Ramos (cell line): ENCODE results near the gene PTPRG.

Source experiments
- in situ Hi-C: fragments of 300-500 bp; cut with MboI; formaldehyde crosslinking; loops from one replicate; pipeline ENCODE4 v1.14.3; 2022; ENCODE audit warnings: low sequenced_read_pairs; ENCODE audit not compliant: unreplicated experiment

PTPRG gene

DNA sequence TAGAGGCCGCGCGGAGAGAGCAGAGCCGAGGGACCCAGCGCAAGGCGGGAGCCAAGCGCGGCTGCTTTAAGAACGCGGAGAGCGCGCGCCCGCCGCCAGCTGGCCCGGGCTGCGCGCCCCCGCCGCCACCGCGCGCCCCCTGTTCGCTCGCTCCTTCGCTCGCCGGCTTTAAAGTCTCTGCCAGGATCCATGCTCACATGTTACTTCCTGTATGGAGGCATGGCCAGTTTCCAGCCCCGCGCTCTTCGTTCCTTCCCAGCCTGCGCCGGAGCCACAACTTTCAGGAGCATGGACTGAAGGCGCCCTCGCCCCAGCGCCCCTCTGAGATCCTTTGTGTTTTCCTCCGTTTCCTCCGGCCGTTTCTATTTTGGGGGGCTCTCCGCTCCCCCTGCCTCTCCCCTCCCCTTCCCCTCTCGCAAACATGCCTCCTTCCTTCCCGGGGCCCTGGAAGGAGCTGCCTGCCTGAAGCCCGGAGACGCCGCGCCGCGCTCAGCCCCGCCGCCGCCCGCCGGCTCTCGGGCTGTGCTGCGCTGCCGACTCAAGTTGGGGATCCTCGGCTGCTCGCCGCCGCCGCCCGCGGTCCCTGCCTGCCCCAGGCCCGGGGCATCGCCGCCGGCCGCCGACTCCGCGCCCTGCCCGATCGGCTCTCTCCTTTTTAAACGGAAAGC, at the start of gene PTPRG:
PTPRG (plus strand) TSS at position 198 of the 668 bp plus-strand sequence. CDS start 717 bp downstream, outside the sequence.
- in situ Hi-C loops: loop anchor here (25.0 kb wide), 1 partner anchor 376 kb away; no protein-coding TSS in a partner anchor

DNA sequence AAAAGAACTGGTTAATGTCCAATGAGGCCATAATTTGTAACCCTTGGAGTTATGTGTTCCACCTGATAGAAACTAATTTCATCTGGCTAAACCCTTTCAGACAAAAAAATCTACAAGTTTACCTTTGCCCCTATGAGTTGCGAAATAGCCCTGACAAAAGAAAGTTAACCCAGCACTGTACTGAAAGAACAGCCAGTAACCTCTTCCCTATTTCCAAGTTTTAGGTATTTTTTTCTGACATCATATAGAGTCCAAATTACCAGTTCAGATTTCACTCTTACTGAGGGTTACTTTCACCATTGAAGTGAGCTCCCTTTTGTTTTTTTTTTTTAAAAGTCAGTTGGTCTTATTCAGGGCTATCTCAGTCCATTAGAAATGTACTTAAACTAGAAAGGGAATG, 42.8 kb upstream of the PTPRG start:
- in situ Hi-C loops: no loop called here

DNA sequence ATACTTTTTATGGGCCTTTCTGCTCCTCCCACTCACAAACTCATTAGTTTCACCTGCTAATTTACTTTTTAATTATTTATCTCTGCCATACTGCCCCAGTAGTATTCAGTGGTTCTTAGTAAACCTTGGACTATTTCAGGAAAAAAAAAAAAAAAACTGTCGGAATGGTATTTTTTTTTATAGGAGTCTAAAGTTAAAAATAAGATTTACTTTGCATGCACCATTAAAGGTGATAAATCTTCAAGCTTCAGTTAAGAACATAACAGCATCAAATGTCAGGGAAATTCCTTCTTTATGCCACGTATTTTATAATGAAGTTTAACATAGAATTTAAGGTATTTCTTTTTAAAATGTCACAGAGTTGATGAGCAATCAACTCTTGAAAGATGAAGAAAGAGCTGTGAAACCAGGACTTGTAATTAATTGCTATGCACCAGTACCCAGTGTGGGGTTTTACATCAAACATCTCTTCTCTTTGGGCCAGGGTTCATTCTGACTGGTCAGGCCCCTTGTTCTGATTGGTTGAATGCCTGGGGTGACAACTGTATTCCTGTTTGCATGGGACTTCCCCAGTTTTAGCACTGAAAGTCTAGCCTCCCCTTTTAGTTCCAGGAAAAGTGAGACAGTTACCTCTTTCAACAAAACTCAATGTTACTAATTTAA, 40.3 kb upstream of the PTPRG start:
- in situ Hi-C loops: no loop called here

DNA sequence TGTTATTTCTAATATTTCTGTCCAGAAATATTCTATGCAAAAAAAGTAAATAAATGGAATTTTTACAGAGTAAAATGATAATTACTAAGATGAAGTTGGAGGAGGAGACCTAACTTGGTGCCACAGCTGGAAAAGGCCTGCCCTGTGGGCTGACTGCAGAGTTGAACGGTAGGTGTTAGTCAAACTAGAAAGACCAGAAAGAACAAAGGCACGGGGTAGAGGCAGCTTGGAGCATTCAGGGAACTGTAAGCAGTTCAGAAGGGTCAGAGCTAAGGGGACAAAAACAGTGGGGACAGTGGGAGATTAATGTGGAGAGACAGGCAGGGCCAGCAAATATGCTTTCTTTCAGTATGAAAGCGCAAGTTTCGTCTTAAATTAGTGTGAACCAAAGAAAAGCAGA, 39.3 kb upstream of the PTPRG start:
- in situ Hi-C loops: no loop called here

DNA sequence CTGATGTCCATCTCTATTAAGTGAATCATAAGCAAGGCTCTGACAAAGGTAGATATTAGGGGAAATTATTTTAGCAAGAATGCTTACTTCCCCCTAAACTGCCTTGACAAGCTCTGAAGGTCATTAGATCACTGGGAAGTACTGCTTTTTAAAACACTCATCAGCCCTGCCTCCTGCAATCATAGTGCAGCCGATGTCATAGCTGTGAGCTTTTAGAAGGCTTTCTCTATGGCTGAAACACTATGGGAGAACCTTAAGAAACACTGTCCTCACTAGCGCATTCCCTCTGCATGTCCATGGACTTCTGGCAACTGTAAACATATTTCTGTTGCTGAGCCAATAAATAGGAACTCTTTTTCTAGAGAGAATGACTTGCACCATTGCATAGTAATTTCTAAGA, 38.7 kb upstream of the PTPRG start:
- in situ Hi-C loops: no loop called here

DNA sequence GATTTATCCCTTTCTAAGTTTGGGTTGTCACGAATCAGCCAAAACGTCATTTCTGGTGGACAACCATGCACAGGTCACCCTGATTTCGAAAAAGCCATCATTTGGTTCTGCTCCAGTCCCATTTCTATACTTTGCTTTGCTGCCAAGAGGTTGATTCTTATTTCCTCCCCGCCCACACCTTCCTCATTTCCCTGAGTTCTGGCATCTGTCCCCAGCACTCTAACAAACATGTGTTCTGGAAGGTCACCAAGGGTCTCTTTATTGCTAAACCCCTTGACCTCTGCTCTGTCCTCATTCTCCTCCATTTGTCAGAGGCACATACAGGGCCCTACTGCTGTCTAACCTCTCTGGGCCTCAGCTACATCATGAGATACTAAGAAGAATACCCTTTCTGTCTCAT, 36.4 kb upstream of the PTPRG start:
- in situ Hi-C loops: no loop called here

DNA sequence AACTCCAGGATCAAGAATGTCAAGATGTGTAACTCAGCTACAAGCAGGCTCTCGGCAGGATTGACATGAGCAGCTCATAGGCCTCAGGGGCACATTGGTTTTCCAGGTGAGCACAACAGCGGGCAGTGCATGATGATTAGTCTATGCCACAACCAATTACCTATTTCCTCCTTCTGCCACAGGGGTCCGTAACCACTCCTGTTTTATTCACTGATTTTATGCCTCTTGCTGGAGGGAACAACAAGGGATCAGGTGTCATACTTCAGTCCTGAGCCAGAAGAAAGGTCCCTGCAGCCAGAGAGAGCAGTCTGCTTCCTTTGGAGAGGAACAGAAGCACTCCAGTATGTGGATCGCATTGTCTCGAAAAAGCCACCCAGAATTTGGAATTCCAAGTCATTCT, 35.1 kb upstream of the PTPRG start:
- in situ Hi-C loops: no loop called here

DNA sequence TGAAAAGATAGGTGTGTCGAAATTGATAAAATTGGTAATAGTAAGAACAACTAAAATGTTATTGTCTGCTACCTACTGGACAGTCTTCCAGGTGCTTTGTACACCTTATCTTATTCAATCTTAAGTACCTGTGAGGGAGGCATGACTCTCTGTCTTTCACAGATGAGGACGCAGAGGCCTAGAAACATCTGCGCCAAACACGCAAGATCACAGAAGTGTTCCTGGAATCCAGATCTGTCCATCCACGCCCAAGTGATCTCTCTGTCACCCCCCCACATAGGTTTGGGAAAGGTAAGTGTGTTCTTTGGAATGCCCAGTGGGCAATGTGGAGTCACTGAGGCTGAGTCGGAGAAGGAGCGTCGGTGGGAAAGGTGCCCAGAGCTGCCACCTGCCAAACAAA, 34.4 kb upstream of the PTPRG start:
- in situ Hi-C loops: no loop called here

DNA sequence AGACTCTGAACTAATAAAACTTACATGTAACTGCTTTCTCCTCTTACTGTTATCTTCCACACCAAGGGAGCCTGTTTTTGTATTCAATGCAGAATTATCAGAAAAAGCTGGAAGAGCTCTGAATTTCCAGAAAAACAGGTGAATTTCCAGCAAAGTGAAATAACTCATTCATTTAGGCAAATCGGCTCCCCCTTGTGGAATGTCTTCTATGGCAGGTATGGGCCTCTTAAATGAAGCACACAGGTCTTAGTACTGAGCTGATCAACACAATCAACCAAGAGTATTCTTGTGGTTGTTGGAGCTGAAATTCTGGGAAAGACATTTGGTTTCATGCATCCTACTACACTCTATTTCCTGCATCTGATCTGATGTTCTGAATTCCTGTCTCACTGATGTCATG, 31.0 kb upstream of the PTPRG start:
- in situ Hi-C loops: no loop called here

DNA sequence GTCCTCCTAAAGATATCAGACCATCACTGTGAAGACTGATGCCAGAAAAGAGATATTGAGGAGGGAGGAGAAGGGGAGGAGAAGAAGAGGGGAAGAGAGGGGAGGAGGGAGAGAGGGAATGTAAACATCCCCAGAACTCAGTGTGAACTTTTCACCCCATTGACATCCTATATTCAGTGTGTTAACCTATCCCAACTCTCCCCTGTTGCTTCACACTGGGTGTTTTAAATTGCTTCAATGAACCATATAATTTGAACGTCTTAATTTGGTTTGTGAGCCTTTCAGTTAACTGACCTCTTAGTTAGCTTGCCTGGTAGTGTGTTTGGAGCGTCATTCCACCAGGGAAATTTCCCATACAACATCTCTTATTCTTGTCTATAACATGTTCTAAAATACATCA, 29.8 kb upstream of the PTPRG start:
- in situ Hi-C loops: no loop called here

DNA sequence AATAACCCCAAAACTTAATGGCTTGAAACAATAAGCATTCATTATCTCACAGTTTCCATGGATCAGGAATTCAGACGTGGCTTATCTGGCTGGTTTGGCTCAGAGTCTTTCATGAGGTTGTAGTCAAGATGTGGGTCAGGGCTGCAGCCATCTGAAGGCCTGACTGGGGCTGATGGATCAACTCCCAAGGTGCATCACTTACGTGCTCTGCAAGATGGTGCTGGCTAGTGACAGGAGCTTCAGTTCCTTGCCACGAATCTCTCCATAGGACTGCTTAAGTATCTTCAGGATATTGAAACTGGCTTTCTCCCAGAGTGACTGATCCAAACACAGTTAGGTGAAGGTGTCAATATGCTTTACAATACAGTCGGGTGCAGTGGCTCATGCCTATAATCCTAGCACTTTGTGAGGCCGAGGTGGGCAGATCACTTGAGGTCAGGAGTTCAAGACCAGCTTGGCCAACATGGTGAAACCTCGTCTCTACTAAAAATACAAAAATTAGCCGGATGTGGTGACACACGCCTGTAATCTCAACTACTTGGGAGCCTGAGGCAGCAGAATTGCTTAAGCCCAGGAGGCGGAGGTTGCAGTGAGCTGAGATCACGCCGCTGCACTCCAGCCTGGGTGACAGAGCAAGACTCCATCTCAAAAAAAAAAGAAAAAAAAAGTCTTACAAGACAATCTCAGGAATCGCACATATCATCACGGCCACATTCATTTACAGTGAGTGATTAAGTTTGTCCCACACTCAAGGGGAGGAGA, 28.5 kb upstream of the PTPRG start:
- in situ Hi-C loops: no loop called here

DNA sequence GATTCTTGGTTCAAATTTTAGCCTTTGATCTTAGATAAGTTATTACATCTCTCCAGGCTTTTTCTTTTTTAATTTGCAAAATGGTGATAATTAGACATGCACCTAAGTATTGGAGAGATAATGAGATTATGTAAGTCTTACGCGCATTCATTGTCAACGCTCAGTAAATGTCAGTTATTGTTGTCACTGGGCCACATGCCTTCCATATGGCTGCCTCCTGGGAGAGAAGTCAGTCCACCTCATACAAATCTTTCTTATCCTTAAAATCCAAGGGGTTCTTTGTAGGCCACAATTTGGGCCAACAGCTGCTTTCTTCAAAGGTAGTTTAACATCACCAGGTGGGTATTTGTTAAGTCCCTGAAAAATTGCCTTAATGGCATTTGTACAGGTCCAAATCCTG, 25.5 kb upstream of the PTPRG start:
- in situ Hi-C loops: no loop called here

DNA sequence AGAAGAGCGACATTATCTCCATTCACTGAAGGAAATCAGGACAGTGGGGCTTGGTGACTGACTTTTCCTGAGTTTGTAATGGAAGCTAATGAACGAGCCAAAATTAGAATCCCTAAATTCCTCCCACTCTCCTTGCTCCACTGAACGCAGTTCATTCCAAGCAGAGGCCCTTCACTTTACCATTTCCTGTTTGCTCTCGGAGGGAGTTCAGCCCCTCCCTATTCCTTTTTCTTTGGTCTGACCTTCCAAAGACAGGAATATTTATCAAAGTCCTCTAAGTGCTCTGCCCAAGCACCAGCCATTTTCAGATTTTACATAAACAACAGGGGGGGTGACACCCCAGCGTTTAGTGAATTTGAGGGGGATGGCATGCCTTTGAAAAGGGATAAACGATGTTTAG, 24.0 kb upstream of the PTPRG start:
- in situ Hi-C loops: no loop called here

DNA sequence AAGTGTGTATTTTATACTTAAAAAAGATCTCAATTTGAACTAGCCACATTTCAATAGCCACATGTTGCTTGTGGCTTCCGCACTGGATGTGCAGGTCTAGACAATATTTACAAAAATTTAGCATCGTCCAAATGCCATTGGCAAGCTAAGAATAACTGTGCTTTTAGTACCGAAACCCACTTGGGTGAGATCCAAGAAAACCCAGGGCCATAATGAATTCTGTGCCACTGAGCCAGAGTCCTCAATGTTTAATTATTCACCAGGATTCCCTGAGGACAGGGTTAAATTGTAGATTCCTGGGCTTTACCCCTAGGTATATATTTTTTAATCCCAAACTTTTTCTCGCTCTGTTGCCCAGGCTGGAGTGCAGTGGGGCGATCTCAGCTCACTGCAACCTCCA, 22.9 kb upstream of the PTPRG start:
- in situ Hi-C loops: no loop called here

DNA sequence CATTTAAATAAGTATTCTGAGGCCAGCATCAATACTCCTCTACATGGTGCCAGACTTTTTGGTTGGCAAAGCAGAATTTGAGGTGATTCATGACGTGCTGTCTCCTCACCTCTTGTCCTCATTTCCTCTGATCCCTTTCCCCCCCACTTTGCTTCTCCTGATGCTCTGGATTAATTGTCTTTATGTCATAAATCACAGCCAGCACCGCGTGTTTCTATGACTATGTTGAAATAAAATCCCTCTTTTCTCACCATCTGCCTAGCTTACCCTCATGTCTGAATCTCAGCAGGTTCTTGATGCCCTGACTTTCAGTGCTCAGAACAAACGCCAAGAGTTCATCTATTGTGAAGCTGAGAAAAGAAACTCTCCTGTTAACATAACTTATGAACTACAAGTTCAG, 19.7 kb upstream of the PTPRG start:
- in situ Hi-C loops: no loop called here

DNA sequence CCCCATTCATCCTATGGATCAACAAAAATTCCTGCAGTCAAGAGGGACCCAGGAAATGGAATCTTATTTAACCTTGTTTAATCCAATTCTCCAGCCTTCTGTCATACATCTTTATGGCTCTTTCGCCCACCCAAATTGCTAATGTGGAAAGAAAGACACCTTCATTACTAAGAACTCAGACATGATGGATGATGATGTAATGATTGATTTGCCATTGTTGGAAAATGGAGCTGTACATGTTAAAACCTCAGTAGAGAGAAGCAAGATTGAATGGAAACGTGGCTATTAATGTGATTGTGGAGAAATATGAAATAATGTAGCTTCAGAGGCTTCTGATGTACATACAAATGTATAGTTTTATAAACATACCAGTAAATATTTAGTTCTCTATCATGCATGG, 15.7 kb upstream of the PTPRG start:
- in situ Hi-C loops: no loop called here

DNA sequence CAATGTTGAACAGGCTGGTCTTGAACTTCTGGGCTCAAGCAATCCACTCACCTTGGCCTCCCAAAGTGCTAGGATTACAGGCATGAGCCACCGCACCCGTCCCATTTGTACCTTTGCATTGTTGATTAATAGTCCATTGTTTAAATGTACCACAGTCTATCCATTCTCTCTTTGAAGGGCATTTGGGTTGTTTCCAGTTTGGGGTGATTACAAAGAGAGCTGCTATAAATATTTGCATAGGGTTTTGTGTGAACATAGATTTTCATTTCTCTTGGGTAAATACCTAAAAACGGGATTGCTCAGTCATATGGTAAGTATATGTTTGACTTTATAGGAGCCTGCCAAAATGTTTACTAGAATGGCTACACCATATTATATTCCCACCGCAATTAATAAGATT, 13.7 kb upstream of the PTPRG start:
- in situ Hi-C loops: no loop called here

DNA sequence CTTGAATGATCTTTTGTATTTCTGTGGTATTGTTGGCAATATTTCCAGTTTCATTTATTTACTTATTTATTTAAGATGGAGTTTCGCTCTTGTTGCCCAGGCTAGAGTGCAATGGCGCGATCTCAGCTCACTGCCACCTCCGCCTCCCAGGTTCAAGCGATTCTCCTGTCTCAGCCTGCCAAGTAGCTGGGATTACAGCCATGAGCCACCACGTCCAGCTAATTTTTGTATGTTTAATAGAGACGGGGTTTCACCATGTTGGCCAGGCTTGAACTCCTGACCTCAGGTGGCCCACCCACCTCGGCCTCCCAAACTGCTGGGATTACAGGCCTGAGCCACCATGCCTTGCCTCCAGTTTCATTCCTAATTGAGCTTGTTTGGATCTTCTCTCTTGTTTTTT, 8.7 kb upstream of the PTPRG start:
- in situ Hi-C loops: loop anchor here (25.0 kb wide), 1 partner anchor 385 kb away; no protein-coding TSS in a partner anchor

DNA sequence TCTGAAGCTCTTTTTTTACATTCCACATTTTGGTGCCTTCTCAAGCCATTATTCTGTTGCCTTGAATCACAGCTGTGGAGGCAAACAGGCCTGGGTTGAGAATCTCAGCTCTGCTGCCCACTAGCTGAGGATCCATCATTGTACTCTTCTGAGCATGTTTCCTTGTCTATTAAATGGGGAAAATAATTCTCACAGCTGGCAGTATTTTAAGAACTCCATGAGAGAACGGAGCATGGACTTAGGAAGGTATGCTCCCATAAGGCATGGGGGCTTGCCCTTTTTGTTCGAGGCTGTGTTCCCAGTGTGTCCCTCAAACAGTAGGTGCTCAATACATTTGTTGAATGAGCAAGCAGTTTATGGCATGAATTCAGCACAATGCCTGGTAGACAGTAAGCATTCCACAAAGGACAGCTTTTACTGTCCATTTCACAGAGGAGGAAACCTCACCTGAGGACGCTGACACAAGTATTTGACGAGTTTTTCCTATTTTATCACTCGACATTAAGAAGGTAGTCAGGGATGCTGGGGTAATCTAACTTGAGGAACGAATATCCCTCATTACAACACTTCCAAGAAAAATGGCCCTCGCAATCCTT, 2.1 kb upstream of the PTPRG start:
- in situ Hi-C loops: loop anchor here (25.0 kb wide), 1 partner anchor 378 kb away; no protein-coding TSS in a partner anchor

DNA sequence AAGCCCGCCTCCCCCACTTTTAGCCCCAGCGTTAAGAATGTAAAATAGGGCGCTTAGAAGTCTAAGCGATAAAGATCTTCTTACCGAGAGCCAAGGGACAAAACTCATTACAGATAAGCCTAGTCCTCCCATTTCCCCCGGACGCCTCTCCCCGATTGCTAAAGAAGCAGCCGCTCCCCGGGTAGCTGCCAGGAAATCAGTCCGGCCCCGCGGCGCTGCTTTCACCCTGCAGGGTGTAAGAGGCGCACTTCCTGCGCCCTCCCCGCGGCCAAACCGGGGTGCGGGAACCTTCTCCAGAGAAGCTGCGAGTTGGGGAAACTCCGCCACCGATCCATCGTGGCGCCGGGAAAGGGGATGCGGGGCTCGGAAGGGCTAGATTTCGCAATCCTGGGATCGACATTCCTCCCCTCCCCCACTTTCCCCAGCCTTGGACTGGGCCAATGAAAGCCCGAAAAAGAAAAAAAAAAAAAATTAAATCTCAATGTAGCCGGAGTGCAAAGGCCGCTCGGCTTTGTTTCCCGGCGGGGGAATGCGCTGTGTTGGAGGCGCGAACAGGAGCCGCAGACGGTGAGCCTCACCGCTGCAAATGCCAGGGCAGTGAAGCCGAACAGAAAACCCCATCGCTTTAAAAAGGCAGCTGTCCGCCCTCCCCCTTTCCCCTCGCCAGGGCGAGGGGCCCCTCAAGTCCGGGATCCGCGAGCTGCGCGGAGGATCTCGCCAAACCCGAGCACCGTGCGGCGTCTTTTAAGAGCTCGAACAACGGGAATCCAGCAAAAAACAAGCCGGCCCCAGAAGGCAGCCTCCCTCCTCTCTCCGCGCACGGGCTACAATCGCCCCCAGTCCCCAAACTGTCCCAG, 626 bp upstream of the PTPRG start:
- in situ Hi-C loops: loop anchor here (25.0 kb wide), 1 partner anchor 377 kb away; no protein-coding TSS in a partner anchor
